Endothelial cell of umbilical vein (primary cell): ENCODE data around the gene KCNIP3.

Experiments used
- EZH2 ChIP-seq: IDR thresholded peaks from 2 replicates; pipeline ENCODE4 v1.6.1; 2012; ENCODE audit warnings: borderline replicate concordance, low read depth, mild to moderate bottlenecking, moderate library complexity, low read length, inconsistent platforms; ENCODE audit not compliant: severe bottlenecking
- GATA2 ChIP-seq: IDR thresholded peaks from 2 replicates; pipeline ENCODE4 v1.7.0; 2011; ENCODE audit warnings: low read depth, mild to moderate bottlenecking, moderate library complexity, mixed read lengths, low read length; ENCODE audit not compliant: insufficient read length, insufficient read depth
- JUN ChIP-seq: IDR thresholded peaks from 2 replicates; pipeline ENCODE4 v1.6.1; 2011; ENCODE audit warnings: borderline replicate concordance, low read depth; ENCODE audit not compliant: insufficient read length, insufficient read depth
- MAX ChIP-seq: IDR thresholded peaks from 2 replicates; pipeline ENCODE4 v1.6.1; 2011; ENCODE audit not compliant: insufficient read depth, insufficient read length
- MYC ChIP-seq: IDR thresholded peaks from one replicate; pipeline ENCODE4 v1.6.1; 2011; ENCODE audit warnings: mild to moderate bottlenecking, low read depth, low read length
- POLR2A ChIP-seq: IDR thresholded peaks from 2 replicates; pipeline ENCODE4 v1.6.1; 2012; ENCODE audit warnings: low read depth, mild to moderate bottlenecking, control low read depth, low read length
- POLR2AphosphoS5 ChIP-seq: IDR thresholded peaks from 2 replicates; pipeline ENCODE4 v1.6.1; 2012; ENCODE audit warnings: low read depth, mild to moderate bottlenecking, control low read depth, low read length, moderate library complexity; ENCODE audit not compliant: insufficient read depth
- TF ChIP-seq, protein P1 (sequence below), 2 donors: IDR thresholded peaks; 1 replicate in 1 of 2; 2 replicates in 1 of 2; pipeline ENCODE4 v1.5.1; 2011; ENCODE audit warnings: low read length in 2 of 2, mild to moderate bottlenecking in 2 of 2, moderate library complexity in 2 of 2, control low read depth in 1 of 2, inconsistent platforms in 1 of 2, low read depth in 1 of 2; ENCODE audit not compliant: insufficient read depth in 1 of 2; ENCODE audit errors: extremely low read depth in 1 of 2

- TF ChIP-seq, protein P1, sequence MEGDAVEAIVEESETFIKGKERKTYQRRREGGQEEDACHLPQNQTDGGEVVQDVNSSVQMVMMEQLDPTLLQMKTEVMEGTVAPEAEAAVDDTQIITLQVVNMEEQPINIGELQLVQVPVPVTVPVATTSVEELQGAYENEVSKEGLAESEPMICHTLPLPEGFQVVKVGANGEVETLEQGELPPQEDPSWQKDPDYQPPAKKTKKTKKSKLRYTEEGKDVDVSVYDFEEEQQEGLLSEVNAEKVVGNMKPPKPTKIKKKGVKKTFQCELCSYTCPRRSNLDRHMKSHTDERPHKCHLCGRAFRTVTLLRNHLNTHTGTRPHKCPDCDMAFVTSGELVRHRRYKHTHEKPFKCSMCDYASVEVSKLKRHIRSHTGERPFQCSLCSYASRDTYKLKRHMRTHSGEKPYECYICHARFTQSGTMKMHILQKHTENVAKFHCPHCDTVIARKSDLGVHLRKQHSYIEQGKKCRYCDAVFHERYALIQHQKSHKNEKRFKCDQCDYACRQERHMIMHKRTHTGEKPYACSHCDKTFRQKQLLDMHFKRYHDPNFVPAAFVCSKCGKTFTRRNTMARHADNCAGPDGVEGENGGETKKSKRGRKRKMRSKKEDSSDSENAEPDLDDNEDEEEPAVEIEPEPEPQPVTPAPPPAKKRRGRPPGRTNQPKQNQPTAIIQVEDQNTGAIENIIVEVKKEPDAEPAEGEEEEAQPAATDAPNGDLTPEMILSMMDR (IDR thresholded peaks at IDR 0.05; ENCODE audit: extremely low read depth in 1 of 2, insufficient read depth in 1 of 2, low read depth in 1 of 2, low read length in 2 of 2): no peak
- TF ChIP-seq POLR2A (no peak), EZH2 (no peak), MAX (no peak), GATA2 (no peak), JUN (no peak), POLR2AphosphoS5 (no peak), MYC (no peak)
Observed at GRCh38 chr2:95276888-95277245, 20.3 kb upstream of the KCNIP3 start.
